GM12864 (cell line): ENCODE measurements around the gene CCSER2.
A peak's percentile ranks its signal among the peaks of the same experiment; 100 is the strongest.

Experiments
- DNase-seq: peaks from one replicate; pipeline ENCODE4 v3.0.0-alpha.2; 2011; ENCODE audit warnings: low read depth
- H3K4me3 ChIP-seq: 2 replicates; pipeline ENCODE4 v1.5.1; 2011; ENCODE audit warnings: mild to moderate bottlenecking, low read depth, low read length, control low read depth
- CTCF ChIP-seq: IDR thresholded peaks from 2 replicates; pipeline ENCODE4 v1.5.1; 2011; ENCODE audit warnings: low read depth, mild to moderate bottlenecking, moderate library complexity, low read length, control low read depth, inconsistent platforms; ENCODE audit errors: missing control alignments

CCSER2 gene

GRCh38 chr10:84538036-84538435 lies 209.6 kb downstream of the CCSER2 start:
- no peak for TF ChIP-seq CTCF
- no peak for DNase-seq
- no peak overlapping the region for H3K4me3 ChIP-seq

- TF ChIP-seq CTCF: no peak
- no peak for DNase-seq
Observed at GRCh38 chr10:84539216-84539615, 210.8 kb downstream of the CCSER2 start.

GRCh38 chr10:84540022-84540616 lies 211.7 kb downstream of the CCSER2 start:
- DNase-seq: no peak
- no peak for TF ChIP-seq CTCF
- H3K4me3 ChIP-seq: no peak overlapping the region

More at GRCh38 chr10:84539216-84539615, 210.8 kb downstream of the CCSER2 start:
- H3K4me3 ChIP-seq: no peak overlapping the region

GRCh38 chr10:84540617-84541288 lies 212.4 kb downstream of the CCSER2 start:
- no peak for DNase-seq
- TF ChIP-seq CTCF: peak; percentile 79
- no peak overlapping the region for H3K4me3 ChIP-seq

- TF ChIP-seq CTCF: no peak
- no peak overlapping the region for H3K4me3 ChIP-seq
- DNase-seq: no peak
Observed at GRCh38 chr10:84541289-84541637, 212.9 kb downstream of the CCSER2 start.

- no peak for DNase-seq
- TF ChIP-seq CTCF: no peak
- H3K4me3 ChIP-seq: no peak overlapping the region
Observed at GRCh38 chr10:84542522-84543490, 214.4 kb downstream of the CCSER2 start.
